HG03354 (cell line): ENCODE results near the gene ACOT7.
"Not testable (repeated sequence)": the region's sequence is repeated elsewhere in the genome, so short reads cannot be mapped to it uniquely, and the experiment has no call there.

Experiments used
- ATAC-seq: cut with Tn5 transposase; IDR thresholded peaks from one replicate; pipeline ENCODE4 v1.9.1; 2021; ENCODE audit warnings: mild to moderate bottlenecking; ENCODE audit not compliant: unreplicated experiment, poor library complexity, severe bottlenecking

Gene ACOT7

DNA sequence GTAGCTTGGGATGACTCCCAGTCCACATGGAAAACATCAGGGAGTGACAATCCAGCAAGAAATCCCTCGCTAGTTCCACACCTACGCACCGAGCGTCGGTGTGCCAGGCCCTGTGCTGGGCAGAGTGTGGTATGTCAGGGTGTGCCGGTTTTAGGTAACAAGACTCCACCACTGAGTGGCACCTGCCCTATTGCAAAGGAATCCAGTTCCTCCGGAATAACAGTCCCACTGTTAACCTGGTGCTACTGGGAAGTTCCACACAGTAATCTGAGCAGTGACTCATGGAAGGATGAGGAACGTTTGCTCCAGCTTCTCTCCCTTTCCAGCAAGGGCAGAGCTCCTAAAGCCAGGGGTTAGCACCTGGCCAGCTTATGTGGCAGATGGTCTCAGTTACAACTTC lies 173.3 kb downstream of the ACOT7 start:
- ATAC-seq = no peak

GRCh38 chr1:6219641-6220040 lies 173.9 kb downstream of the ACOT7 start:
- ATAC-seq = not testable (repeated sequence)

- ATAC-seq = no peak
Measured at GRCh38 chr1:6218375-6219164, 175.0 kb downstream of the ACOT7 start.
